Stimulated activated CD4-positive, alpha-beta T cell treated with anti-CD3 and anti-CD28 coated beads, Interleukin-15, amount 100 ng/mL, for 24 hours (primary cell): Measurements from ENCODE around the gene SLC27A1.
"Not testable (repeated sequence)": the region's sequence is repeated elsewhere in the genome, so short reads cannot be mapped to it uniquely, and the experiment has no call there.

ENCODE experiments used
- DNase-seq: peaks from one replicate; pipeline ENCODE4 v3.0.0-alpha.2; 2020

The SLC27A1 gene

DNA sequence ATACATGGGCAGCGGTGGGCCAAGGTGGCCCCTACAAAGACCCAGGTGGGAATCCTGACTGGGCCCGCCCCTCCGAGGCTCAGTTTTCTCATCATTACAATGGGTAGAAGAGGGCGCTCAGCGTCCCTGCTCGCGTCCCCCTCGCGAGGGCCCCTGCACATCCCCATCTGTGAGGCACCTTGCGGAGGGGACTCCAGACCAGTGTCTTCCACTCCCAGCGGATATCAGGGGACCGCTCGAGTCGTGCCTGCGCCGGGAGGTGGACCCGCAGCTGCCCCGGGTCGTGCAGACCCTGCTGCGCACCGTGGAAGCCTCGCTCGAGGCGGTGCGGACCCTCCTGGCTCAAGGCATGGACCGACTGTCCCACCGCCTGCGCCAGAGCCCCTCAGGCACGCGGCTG, 69.8 kb downstream of the SLC27A1 start:
- no peak for DNase-seq

DNA sequence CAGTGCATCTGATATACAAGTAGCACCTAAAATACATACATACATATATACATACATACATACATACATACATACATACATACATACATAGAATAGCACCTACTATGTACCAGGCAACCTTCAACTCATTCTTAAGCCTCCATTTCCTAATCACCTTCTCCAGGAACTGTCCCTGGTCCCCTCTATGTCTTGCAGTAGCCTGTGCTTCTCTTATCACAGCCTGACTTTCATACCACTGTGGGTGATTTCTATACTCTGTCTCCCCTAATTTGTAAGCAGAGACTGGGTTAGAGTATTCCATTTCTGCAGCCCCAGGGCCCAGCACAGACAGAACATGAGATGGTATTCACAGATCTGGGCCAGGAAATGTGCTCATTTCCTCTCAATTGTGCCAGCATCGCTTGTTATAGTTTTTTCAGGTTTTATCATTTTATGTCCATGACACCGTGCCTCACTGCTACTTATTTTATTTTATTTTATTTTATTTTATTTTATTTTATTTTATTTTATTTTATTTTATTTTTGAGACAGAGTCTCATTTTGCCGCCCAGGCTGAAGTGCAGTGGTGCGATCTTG, 70.9 kb downstream of the SLC27A1 start:
- DNase-seq = no peak

DNA sequence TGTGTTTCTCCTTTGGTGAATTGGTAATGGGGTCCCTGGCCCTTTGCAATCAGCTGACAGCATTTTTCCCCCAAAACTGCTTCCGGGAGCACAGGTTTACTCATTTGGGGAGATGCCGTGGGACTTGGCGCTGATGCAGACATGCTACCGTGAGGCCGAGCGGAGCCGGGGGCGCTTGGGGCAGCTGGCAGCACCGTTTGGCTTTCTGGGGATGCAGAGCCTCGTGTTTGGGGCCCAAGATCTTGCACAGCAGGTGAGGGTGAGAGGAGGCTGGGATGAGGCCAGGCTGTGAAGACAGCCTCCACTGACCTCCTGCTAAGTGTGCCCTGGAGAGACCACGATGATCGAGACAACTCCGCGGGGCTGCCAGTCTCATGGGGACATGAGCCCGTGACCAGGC, 71.7 kb downstream of the SLC27A1 start:
- no peak for DNase-seq

DNA sequence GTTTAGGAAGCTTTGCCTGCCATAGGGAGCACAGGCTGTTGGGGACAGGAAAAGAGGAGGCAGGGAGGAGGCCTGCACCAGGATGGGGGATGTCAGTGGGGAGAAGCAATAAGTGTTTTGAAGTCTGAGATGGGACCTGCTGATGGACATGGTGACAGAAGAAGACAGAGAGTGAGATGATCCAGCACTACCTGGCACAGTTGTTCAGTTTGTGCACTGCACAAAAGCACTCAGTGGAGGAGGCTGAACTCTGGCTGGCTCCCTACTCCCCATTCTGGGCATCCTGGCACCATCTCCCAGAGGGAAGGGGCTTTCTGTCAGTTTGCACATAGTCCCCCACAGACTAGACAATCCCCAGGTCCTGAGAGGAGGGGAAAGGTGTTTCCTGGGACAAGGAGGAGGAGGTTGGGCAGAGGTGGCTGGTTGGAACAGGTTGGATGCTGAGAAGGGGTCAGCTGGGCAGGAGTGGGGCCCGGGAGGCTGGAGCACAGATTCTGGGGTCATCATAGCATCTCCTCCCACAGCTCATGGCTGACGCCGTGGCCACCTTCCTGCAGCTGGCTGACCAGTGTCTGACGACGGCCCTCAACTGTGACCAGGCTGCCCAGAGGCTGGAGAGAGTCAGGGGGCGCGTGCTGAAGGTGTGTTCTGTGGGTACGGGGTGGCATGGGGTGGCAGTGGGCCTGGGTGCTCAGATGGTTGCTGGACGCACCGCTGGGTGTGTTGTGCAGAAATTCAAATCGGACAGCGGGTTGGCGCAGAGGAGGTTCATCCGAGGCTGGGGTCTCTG, 72.7 kb downstream of the SLC27A1 start:
- no peak for DNase-seq

DNA sequence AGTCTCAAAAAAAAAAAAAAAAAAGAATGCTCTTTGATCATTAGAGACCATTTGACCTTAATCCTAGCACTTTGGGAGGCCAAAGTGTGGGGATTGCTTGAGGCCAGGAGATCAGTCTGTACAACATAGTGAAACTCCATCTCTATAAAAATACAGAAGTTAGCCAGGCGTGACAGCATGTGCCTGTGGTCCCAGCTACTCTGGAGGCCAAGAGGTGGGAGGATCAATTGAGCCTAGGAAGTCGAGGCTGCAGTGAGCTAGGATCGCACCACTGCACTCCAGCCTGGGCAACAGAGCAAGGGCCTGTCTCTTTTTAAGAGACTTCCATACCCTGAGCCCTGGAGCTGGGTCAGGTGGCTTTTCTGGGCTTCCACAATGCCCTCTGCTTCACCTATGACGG, 73.7 kb downstream of the SLC27A1 start:
- no peak for DNase-seq

DNA sequence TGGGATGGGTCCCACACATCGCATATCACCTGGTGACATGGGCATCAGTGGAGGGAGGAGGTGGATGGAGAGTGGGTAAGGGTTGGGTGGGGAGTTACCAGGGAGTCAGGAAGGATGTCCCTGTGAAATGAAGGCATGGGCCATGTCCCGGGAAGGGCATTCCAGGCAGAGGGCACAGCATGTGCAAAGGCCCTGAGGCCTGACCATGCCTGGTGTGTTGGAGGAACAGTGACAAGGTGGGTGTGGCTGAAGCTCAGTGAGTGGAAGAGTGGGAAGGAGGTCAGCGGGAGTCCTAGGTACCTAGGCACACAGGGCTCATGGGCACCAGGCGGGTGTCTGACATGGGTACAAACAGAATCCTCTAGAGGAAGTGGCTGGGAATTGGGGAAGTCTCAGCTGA, 74.1 kb downstream of the SLC27A1 start:
- no peak for DNase-seq

DNA sequence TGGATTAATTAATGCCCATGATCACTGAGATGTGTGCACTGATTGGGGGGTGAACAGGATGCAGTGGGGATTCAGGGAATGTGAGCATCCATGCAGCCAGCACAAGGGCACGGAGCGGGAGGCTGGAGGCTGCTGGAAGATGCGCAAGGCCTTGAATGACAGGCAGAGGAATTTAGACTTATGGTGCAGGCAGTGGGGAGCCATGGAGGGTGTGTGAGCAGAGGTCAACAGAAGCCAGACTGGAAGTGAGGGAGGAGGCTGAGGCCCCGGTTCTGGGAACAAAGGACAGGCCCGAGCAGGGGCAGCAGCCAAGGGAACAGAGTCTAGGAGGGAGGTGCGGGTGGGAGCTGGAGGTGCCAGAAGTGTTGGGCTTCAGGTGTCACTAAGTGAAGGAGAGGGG, 77.8 kb downstream of the SLC27A1 start:
- DNase-seq = no peak

DNA sequence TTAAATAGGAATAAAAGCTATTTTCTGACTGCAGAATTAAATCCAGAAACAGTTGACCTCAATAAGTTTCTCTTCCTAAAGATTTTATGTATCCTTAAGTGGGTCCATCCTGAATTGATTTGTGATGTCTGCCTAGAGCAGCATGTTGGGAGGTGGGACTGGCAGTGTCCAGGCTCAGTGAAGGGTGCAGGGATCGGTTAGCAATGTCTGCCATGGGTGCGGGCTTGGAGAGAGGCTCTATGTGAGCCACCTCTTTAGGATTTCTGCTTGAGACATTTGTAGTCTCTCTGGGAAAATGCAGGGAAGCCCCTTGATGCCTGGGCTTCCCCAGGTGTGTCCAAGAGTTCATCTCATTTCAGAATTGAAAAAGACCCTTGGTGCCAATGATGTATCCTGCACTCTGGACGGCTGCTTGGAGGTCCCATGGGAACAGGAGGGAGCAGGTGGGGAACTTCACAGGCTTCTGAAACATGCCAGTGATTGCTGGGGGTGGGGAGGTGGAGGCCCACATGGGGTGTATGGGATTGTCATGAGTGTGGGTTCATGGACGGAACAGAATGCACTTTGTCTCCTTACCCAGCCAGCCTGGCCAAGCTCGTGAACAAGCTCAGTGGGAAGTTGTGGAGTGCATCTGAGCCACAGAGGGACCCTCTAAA, 78.9 kb downstream of the SLC27A1 start:
- DNase-seq = no peak

DNA sequence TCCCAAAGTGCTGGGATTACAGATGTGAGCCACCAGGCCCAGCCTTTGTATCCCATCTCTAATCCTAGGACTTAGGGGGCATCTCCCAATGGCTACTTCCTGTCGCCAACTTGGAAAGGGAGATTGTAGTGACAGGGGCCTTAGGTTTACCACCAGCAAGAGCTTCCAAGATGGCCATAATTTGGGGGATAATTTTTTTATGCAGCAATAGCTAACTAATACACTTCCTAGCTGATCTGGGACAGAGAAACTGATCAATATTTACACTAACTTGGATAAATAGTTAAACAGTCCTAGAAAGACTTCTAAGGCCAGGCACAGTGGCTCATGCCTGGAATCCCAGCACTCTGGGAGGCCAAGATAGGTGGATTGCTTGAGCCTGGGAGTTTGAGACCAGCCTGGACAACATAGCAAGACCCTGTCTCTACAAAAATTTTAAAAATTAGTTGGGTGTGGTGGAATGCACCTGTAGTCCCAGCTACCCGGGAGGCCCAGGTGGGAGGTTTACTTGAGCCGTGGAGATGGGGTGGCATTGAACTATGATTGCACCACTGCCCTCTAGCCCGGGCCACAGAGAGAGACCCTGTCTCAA, 79.8 kb downstream of the SLC27A1 start:
- no peak for DNase-seq

DNA sequence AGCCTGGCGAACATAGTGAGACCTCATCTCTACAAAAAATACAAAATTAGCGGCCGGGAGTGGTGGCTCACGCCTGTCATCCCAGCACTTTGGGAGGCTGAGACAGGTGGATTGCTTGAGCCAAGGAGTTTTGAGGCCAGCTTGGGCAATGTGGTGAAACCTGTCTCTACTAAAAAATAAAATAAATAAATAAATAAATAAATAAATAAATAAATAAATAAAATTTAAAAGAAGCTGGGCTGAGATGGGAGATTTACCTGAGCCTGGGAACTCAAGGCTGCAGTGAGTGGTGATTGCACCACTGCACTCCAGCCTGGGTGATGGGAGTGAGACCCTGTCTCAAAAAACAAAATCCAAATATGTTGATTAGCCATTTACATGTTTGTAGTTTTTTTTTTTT, 82.4 kb downstream of the SLC27A1 start:
- DNase-seq = not testable (repeated sequence)

DNA sequence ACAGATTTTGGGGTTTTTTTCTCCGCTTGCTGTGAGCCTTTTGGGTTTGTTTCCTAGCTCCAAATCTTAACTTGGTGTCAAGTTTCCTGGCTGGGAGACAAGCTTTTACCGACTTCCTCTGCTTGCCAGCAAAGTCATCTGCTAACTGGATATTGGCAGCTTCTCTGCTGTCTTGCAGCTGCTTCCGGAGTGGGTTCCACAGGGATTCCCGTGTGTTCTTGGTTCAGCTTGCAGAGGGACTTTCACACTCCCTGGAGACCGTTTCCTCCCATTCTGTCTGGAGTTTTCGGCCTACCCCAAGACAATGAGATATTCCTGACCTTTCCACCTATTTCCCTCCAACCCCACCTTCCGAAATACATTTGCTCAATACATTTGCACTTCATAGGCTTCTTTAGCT, 82.9 kb downstream of the SLC27A1 start:
- no peak for DNase-seq

DNA sequence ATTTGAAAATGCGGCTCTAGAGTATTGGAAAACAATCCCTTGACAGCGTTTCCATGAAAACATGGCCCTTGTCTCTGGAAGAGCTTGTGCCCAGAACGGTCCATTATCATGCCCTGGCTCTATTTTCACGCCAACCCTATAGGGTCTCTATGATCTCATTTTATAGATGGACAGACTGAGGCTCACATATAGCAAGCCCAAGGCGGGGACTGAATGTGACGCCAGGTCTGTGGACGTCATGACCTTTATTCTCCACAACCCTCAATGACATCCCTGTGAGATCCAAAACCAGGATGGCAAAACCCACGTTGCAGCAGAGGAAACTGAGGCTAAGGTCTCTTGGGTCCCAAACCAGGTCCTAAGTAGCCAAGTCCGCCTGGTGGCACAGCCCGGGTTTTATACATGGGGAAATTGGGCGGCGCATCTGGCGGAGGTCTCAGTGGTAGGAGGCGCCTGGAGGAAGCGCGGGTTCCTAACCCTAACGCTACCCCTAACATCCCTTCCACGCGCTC, 84.7 kb downstream of the SLC27A1 start:
- DNase-seq = no peak

DNA sequence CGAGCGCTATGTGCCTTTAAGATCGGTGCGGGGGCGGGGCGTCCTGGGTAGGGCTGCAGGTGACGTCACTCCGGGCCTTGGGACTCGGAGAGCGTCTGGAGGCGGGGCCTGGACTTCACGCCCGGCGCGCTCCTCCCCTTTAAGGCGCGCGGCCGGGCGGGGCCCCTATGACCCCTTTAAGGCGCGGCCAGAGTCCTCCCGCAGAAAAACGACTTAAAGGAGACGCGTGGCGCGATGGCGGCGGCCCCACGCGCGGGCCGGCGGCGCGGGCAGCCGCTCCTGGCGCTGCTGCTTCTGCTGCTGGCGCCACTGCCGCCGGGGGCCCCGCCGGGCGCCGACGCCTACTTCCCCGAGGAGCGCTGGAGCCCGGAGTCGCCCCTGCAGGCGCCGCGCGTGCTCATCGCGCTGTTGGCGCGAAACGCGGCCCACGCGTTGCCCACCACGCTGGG, 85.2 kb downstream of the SLC27A1 start, which contains the start of gene COLGALT1:
Gene COLGALT1 (plus strand): TSS at position 170 of the 449 bp plus-strand sequence. CDS start 65 bp downstream, at position 235.
- peak; percentile 100 for DNase-seq
